Keratinocyte (primary cell): ENCODE results near the gene ROBO2.

ENCODE experiments used
- CTCF ChIP-seq, 3 experiments: IDR thresholded peaks in 1 of 3; conservative IDR thresholded peaks in 1 of 3; optimal IDR thresholded peaks in 1 of 3; 2 replicates in 2 of 3; 3 replicates in 1 of 3; pipeline versions ENCODE3 to v1.5.1; 2011; ENCODE audit warnings: low read length in 3 of 3, mild to moderate bottlenecking in 3 of 3, moderate library complexity in 2 of 3, control low read depth in 1 of 3, inconsistent platforms in 1 of 3; ENCODE audit not compliant: insufficient read depth in 2 of 3; ENCODE audit errors: extremely low read depth in 1 of 3
- EZH2 ChIP-seq: IDR thresholded peaks from one replicate; pipeline ENCODE4 v1.6.1; 2012; ENCODE audit warnings: inconsistent platforms, mild to moderate bottlenecking, low read length, moderate library complexity

- TF ChIP-seq EZH2 (no peak), CTCF (optimal IDR thresholded peaks at IDR 0.05 in 1 of 3, IDR thresholded peaks at IDR 0.05 in 1 of 3, conservative IDR thresholded peaks at IDR 0.05 in 1 of 3; ENCODE audit: extremely low read depth in 1 of 3, insufficient read depth in 2 of 3, low read length in 3 of 3) (no peak)
Observed at GRCh38 chr3:77247061-77247460, 207.2 kb downstream of the ROBO2 start.
